Chondrocyte (in vitro differentiated cells): ENCODE data around the gene DENND2A. TPM values are rescaled to one million over a fixed set of nuclear protein-coding genes. Genes with fewer than 3 reads are reported as not detected.

ENCODE experiments used
- DNase-seq: peaks from one replicate; pipeline ENCODE4 v3.0.0; 2021; ENCODE audit warnings: mixed read lengths, low spot score
- H3K27ac Mint-ChIP-seq: one replicate; pipeline ENCODE4 v1.8.0; 2021; ENCODE audit warnings: mild to moderate bottlenecking, moderate library complexity, mixed read lengths; ENCODE audit not compliant: unreplicated experiment
- H3K27me3 Mint-ChIP-seq: 2 replicates; pipeline ENCODE4 v1.8.0; 2021; ENCODE audit warnings: low read depth, mixed read lengths
- H3K36me3 Mint-ChIP-seq: 2 replicates; pipeline ENCODE4 v1.8.0; 2021; ENCODE audit warnings: low read depth, mixed read lengths
- H3K4me1 Mint-ChIP-seq: 2 replicates; pipeline ENCODE4 v1.8.0; 2021; ENCODE audit warnings: low read depth, mild to moderate bottlenecking, mixed read lengths
- H3K4me3 Mint-ChIP-seq: one replicate; pipeline ENCODE4 v1.8.0; 2021; ENCODE audit warnings: mild to moderate bottlenecking, moderate library complexity, mixed read lengths; ENCODE audit not compliant: unreplicated experiment
- H3K9me3 Mint-ChIP-seq: 2 replicates; pipeline ENCODE4 v1.8.0; 2021; ENCODE audit warnings: low read depth, mixed read lengths
- CTCF ChIP-seq: fragments of 200-600 bp; sonication (generic); IDR thresholded peaks from 2 replicates; pipeline ENCODE4 v1.5.0; 2021; ENCODE audit warnings: antibody characterized with exemption, mild to moderate bottlenecking, moderate library complexity
- total RNA-seq: library from RNA; stranded (reverse); gene quantifications from 3 replicates; pipeline ENCODE4 v1.2.1, GENCODE V29; 2021

DENND2A gene
- total RNA-seq, 1 donor from 2014 or later = 16.0 TPM

- H3K27me3 Mint-ChIP-seq = no peaks in the 10 kb centered on the region
- H3K9me3 Mint-ChIP-seq = no peaks in the 10 kb centered on the region
- TF ChIP-seq CTCF = no peak
- DNase-seq = no peak
- no peaks in the 10 kb centered on the region for H3K36me3 Mint-ChIP-seq
- H3K4me3 Mint-ChIP-seq = no peak overlapping the region
- H3K27ac Mint-ChIP-seq = peak overlapping the region; percentile 63
- H3K4me1 Mint-ChIP-seq = peaks cover 16% of the 10 kb centered on the region
These were observed 119.2 kb downstream of the DENND2A start for GRCh38 chr7:140521421-140521820.

- DNase-seq = no peak
- no peak for TF ChIP-seq CTCF
- no peaks in the 10 kb centered on the region for H3K9me3 Mint-ChIP-seq
- no peak overlapping the region for H3K4me3 Mint-ChIP-seq
- H3K4me1 Mint-ChIP-seq = peaks cover 16% of the 10 kb centered on the region
- H3K27me3 Mint-ChIP-seq = no peaks in the 10 kb centered on the region
- H3K36me3 Mint-ChIP-seq = no peaks in the 10 kb centered on the region
- H3K27ac Mint-ChIP-seq = peak overlapping the region; percentile 68
These were observed 121.6 kb downstream of the DENND2A start for GRCh38 chr7:140519007-140519399.

GRCh38 chr7:140518370-140519006 lies 122.1 kb downstream of the DENND2A start:
- no peak overlapping the region for H3K27ac Mint-ChIP-seq
- no peak for DNase-seq
- H3K4me1 Mint-ChIP-seq = peaks cover 16% of the 10 kb centered on the region
- no peaks in the 10 kb centered on the region for H3K27me3 Mint-ChIP-seq
- no peaks in the 10 kb centered on the region for H3K9me3 Mint-ChIP-seq
- no peaks in the 10 kb centered on the region for H3K36me3 Mint-ChIP-seq
- no peak overlapping the region for H3K4me3 Mint-ChIP-seq
- no peak for TF ChIP-seq CTCF

- peaks cover 16% of the 10 kb centered on the region for H3K4me1 Mint-ChIP-seq
- H3K9me3 Mint-ChIP-seq = no peaks in the 10 kb centered on the region
- H3K27ac Mint-ChIP-seq = no peak overlapping the region
- H3K36me3 Mint-ChIP-seq = no peaks in the 10 kb centered on the region
- H3K27me3 Mint-ChIP-seq = no peaks in the 10 kb centered on the region
- H3K4me3 Mint-ChIP-seq = no peak overlapping the region
- TF ChIP-seq CTCF = peak; percentile 93
- no peak for DNase-seq
These were observed 122.9 kb downstream of the DENND2A start for GRCh38 chr7:140517546-140518369.

- peak overlapping the region; percentile 22 for H3K27ac Mint-ChIP-seq
- H3K4me3 Mint-ChIP-seq = no peak overlapping the region
- H3K27me3 Mint-ChIP-seq = no peaks in the 10 kb centered on the region
- DNase-seq = no peak
- no peak for TF ChIP-seq CTCF
- H3K9me3 Mint-ChIP-seq = no peaks in the 10 kb centered on the region
- H3K36me3 Mint-ChIP-seq = no peaks in the 10 kb centered on the region
- H3K4me1 Mint-ChIP-seq = peaks cover 5% of the 10 kb centered on the region
These were observed 128.2 kb downstream of the DENND2A start for GRCh38 chr7:140512317-140513000.
